DMS114 treated with DMSO at 0.1 percent for 48 hours (cell line): ENCODE measurements around the gene STARD7.
"Not testable (repeated sequence)": the region's sequence is repeated elsewhere in the genome, so short reads cannot be mapped to it uniquely, and the experiment has no call there.

Experiments used
- DNase-seq: peaks from one replicate; lab custom pipeline; 2025; ENCODE audit not compliant: unreplicated experiment; lab: John Stamatoyannopoulos, UW

The STARD7 gene

GRCh38 chr2:96236882-96237281 is 28.3 kb upstream of the STARD7 start:
- no peak for DNase-seq

GRCh38 chr2:96233880-96234316 is 25.3 kb upstream of the STARD7 start:
- DNase-seq, result no peak

GRCh38 chr2:96233436-96233835 is 24.8 kb upstream of the STARD7 start:
- no peak for DNase-seq

GRCh38 chr2:96231316-96231715 is 22.7 kb upstream of the STARD7 start:
- DNase-seq, result no peak

- no peak for DNase-seq
Observed at GRCh38 chr2:96225016-96225533, 16.4 kb upstream of the STARD7 start.

GRCh38 chr2:96221106-96221505 is 12.5 kb upstream of the STARD7 start:
- not testable (repeated sequence) for DNase-seq

GRCh38 chr2:96219959-96220358 is 11.3 kb upstream of the STARD7 start:
- not testable (repeated sequence) for DNase-seq

GRCh38 chr2:96218508-96219131 is 10.0 kb upstream of the STARD7 start:
- no peak for DNase-seq

GRCh38 chr2:96214554-96214953 is 5.9 kb upstream of the STARD7 start:
- DNase-seq, result no peak

- DNase-seq, result no peak
Observed at GRCh38 chr2:96213379-96213778, 4.8 kb upstream of the STARD7 start.

- DNase-seq, result no peak
Observed at GRCh38 chr2:96212339-96212738, 3.7 kb upstream of the STARD7 start.

GRCh38 chr2:96209729-96210085 is 1.1 kb upstream of the STARD7 start:
- no peak for DNase-seq

- no peak for DNase-seq
Observed at GRCh38 chr2:96209011-96209728, 543 bp upstream of the STARD7 start.

- DNase-seq, result no peak
Observed at GRCh38 chr2:96207774-96208142, 869 bp downstream of the STARD7 start.

GRCh38 chr2:96207073-96207773 is 1.4 kb downstream of the STARD7 start:
- DNase-seq, result no peak

- no peak for DNase-seq
Observed at GRCh38 chr2:96205888-96206287, 2.7 kb downstream of the STARD7 start.

- no peak for DNase-seq
Observed at GRCh38 chr2:96204836-96205624, 3.6 kb downstream of the STARD7 start.

GRCh38 chr2:96203130-96204028 is 5.2 kb downstream of the STARD7 start:
- no peak for DNase-seq

- DNase-seq, result no peak
Observed at GRCh38 chr2:96202152-96202854, 6.3 kb downstream of the STARD7 start.

GRCh38 chr2:96201338-96201737 is 7.3 kb downstream of the STARD7 start:
- no peak for DNase-seq
